Islet precursor cell (in vitro differentiated cells): ENCODE results near the gene TMX1.
"Not testable (repeated sequence)": the region's sequence is repeated elsewhere in the genome, so short reads cannot be mapped to it uniquely, and the experiment has no call there.

Experiments used
- DNase-seq: peaks from one replicate; pipeline ENCODE4 v3.0.0-alpha.2; 2018

Gene TMX1

GRCh38 chr14:51239813-51240803 lies at the start of gene TMX1:
Gene TMX1 (plus strand): TSS chr14:51240247. CDS start chr14:51240293, 46 bp downstream.
- peak; percentile 100 for DNase-seq

GRCh38 chr14:51201890-51202289 lies 38.2 kb upstream of the TMX1 start:
- DNase-seq = no peak

- no peak for DNase-seq
Measured at GRCh38 chr14:51202914-51203665, 37.0 kb upstream of the TMX1 start.

GRCh38 chr14:51203881-51204280 lies 36.2 kb upstream of the TMX1 start:
- DNase-seq = no peak

GRCh38 chr14:51205486-51205885 lies 34.6 kb upstream of the TMX1 start:
- no peak for DNase-seq

- no peak for DNase-seq
Measured at GRCh38 chr14:51206462-51206861, 33.6 kb upstream of the TMX1 start.

- DNase-seq = no peak
Measured at GRCh38 chr14:51207621-51208020, 32.4 kb upstream of the TMX1 start.

- DNase-seq = no peak
Measured at GRCh38 chr14:51208982-51209381, 31.1 kb upstream of the TMX1 start.

- DNase-seq = no peak
Measured at GRCh38 chr14:51209457-51209856, 30.6 kb upstream of the TMX1 start.

GRCh38 chr14:51210594-51210993 lies 29.5 kb upstream of the TMX1 start:
- DNase-seq = no peak

- DNase-seq = no peak
Measured at GRCh38 chr14:51211149-51211548, 28.9 kb upstream of the TMX1 start.

- no peak for DNase-seq
Measured at GRCh38 chr14:51216602-51217001, 23.4 kb upstream of the TMX1 start.

GRCh38 chr14:51219473-51220448 lies 20.3 kb upstream of the TMX1 start:
- no peak for DNase-seq

GRCh38 chr14:51223463-51223862 lies 16.6 kb upstream of the TMX1 start:
- DNase-seq = not testable (repeated sequence)

- DNase-seq = no peak
Measured at GRCh38 chr14:51224551-51224950, 15.5 kb upstream of the TMX1 start.

GRCh38 chr14:51225751-51226150 lies 14.3 kb upstream of the TMX1 start:
- DNase-seq = no peak

GRCh38 chr14:51228391-51228790 lies 11.7 kb upstream of the TMX1 start:
- DNase-seq = no peak

- no peak for DNase-seq
Measured at GRCh38 chr14:51228890-51229289, 11.2 kb upstream of the TMX1 start.

- no peak for DNase-seq
Measured at GRCh38 chr14:51236314-51236713, 3.7 kb upstream of the TMX1 start.

GRCh38 chr14:51240804-51241380 lies 845 bp downstream of the TMX1 start:
- DNase-seq = no peak

GRCh38 chr14:51242545-51243490 lies 2.8 kb downstream of the TMX1 start:
- peak; percentile 70 for DNase-seq
